OCI-M2 (cell line): ENCODE data around the gene CAMTA1.

ENCODE experiments used
- DNase-seq: peaks from one replicate; lab custom pipeline; 2025; ENCODE audit not compliant: unreplicated experiment; lab: John Stamatoyannopoulos, UW

CAMTA1 gene

DNA sequence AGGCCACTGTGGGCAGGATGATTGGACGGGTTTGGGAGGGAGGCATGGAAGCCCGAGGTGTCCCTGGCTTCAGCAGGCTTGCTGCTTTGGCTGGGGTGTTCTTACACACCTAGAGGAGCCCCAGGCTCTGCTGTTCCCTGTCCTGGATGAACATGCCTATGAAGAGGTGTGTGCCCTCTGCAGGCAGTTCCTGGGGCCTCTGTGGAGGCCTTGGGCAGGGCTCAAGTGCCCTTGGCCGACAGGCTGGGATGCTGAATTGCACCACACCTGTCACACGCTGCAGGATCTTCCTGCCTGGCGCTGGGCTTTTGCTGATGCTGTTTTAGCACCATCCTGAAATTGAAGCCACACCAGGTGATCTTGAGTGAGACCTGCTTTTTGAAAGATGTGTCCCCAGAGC lies 570.8 kb downstream of the CAMTA1 start:
- no peak for DNase-seq

DNA sequence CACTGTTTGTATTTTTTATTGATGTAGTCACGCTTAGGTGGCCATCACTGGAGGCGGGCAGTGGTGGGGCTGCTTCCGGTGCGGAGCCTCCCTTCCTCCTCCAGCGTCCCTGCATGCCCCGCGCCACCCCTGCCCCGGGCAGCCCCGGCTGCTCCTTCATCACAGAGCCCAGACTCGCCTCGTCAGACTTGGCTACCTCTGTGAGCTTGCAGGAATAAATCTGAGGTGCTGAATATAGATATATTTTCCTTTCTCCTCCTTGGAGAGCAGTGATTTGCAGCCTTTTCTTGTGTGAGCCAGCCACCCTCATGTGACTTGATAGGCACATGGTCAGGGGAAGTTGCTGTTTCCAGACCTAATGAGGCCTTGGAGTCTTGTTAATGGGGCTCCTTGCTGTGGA lies 573.2 kb downstream of the CAMTA1 start:
- no peak for DNase-seq

DNA sequence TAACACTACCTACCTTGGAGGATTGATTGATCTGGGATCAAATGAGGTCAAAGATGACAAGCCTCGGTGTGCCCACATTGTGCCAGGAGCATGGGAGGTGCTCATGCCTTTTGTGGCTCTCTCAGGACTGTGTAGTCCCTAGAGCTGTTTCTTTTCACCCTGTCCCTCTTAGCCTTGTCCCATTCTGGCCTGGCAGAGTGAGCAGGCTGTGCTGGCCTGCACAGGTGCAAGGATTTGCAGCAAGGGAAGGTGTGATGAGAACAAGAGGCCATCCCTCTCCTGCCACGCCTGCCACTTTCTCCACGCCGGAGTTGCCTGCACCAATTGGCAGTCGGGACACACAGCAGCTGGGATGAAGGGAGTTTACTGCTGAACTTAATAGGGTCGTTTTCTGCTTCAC lies 575.3 kb downstream of the CAMTA1 start:
- no peak for DNase-seq

DNA sequence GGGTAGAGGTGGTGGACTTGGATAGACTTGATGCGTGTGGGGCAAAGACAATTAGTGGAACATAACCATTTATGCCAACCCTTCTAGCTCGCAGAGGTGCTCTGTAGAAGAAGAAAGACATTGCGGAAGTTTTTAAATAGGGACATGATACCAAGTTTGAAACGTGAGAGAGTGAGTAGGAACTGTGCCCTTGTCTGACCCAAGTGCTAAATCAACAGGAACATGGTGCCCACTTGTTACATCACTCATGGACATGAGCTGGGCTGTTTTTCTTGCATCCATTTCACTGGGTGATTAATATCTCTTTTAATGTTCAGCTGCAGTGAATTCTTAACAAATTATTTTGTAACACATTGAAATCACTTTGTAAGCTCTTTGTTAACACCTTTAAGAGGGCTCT lies 577.7 kb downstream of the CAMTA1 start:
- DNase-seq = no peak

DNA sequence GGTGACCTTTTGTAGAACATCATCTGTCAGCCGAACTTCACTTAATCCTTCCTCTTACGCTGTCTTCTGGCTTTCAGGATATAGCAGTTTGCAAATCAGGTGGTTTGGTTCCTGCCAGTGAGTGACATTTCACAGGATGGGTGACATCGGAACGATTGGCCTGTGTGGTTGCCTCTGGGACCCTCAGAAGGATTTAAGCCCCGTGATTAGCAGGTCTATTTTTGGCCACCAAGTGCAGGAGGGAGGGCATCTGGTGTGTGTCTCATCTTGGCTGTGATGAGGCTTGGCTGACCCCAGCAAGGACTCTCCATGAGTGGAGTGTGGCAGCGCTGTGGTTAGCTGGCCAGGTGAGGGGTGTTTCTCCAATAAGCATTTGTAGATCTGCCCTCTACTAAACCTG lies 578.2 kb downstream of the CAMTA1 start:
- DNase-seq = no peak

DNA sequence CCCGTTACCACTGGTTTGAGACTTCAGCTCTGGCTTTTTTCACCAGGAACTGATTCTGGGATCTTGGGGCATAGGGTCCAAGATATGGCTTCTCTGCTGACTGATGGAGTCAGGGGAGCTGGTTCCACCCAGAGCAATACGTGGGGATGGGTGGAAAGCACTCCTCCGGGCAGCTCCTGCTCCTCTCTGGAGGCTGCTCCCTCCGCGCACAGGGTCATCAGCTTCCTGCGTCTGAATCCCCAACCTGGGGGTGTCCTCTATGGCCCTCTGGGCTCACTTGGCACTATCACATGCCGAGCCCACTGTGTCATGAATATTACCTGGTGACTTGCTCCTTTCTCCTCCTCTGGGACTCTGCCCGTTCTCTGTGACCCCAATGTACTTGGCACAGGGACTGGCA lies 580.5 kb downstream of the CAMTA1 start:
- DNase-seq = no peak

DNA sequence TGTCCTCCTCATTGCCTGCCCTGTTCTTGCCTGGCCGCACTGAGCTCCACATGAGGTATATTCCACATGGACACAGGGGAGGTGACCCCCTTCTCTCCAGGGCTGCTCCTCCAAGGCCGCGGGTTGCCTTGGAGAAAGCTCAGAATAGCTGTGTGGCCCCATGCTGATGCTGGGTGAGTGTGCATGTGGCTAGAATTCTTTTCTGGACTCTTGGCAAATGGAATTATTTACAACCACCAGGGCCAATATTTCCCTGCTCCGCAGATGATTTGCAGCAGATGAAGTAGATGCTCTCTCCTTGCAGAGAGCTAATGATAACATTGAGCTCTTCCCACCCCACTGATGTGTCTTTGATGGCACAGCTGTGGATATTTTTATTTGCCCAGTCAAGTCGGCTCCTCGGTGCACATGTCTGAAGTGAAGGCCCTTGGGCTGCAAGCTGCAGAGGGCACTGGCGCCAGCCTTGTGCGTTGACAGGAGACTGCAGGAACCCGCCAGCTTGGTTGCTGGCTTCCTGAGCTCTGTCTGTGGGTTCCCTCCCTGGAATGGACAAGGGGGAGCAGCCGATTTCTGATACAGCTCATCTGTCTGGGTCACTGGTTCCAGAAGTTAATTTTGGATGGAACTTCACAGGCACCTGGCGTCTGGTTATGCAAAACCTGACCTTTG lies 581.2 kb downstream of the CAMTA1 start:
- DNase-seq = no peak

DNA sequence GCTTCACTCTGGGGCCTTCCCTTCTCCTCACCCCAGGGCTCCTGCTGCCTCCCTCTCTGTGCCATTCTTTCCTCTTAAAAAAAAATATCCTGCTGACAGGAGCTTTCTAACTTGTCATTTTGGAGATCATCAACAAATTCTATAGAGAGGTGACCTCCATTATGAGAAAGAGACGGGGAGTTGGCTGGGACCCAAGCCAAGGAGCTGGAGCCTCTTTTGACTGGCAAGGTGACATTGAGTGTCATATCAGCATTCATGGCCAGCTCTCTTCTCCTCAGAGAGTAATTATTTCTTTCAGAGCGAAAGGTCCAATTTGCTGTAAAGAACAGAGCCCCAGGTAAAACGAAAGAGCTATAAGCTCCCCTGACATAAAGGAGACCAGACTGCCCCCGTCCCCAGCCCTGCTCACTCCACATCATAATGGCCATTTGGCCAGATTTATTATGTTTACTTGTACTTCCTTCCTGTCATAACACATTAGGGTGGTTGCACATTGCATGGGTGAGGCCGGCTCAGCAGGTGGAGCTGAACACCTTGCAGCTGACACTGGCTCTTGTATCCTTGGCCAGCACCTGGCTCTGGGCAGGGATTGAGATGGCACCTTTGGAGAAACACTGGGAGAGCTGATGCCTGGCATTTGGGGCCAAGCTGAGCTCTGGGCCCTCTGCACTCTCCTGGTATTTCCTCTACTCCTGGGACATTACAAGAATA lies 581.9 kb downstream of the CAMTA1 start:
- DNase-seq = no peak

DNA sequence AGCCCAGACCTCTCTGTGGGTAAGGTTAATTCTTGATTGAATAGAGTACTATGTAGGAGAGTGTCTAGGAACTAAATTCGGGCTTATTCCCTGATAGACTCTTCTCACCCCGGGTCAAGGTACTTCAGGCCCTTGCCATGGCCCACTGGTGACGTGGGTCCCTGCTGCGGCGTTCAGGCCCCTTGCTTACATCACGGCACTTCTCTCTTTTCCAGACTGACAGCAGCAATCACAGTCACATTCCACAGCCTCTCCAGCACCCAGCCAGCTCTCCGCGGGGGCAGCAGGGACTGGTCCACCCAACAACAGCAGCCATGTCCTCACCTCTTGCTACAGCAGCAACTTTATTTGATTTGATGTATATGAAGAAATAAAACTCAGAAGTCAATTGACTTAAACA lies 584.6 kb downstream of the CAMTA1 start:
- DNase-seq = no peak

DNA sequence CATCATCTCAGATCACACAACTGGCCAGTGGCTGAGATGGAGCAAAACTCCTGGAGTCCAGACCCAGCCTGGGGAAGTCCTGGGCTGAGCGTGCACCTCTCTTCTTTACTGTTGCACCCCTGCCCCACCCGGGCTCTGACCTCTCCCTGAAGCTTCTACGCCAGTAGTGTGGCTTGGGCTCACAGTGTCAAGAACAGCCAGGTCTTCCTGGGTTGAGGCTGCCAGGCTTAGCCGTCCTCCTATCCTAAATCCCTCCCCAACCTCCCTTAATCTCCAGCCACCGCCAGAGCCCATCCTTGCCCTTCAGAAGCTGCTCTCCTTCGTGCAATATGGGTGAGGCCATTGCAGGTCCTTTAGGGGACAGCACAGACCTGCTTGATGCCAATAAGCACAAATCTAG lies 586.7 kb downstream of the CAMTA1 start:
- DNase-seq = no peak

DNA sequence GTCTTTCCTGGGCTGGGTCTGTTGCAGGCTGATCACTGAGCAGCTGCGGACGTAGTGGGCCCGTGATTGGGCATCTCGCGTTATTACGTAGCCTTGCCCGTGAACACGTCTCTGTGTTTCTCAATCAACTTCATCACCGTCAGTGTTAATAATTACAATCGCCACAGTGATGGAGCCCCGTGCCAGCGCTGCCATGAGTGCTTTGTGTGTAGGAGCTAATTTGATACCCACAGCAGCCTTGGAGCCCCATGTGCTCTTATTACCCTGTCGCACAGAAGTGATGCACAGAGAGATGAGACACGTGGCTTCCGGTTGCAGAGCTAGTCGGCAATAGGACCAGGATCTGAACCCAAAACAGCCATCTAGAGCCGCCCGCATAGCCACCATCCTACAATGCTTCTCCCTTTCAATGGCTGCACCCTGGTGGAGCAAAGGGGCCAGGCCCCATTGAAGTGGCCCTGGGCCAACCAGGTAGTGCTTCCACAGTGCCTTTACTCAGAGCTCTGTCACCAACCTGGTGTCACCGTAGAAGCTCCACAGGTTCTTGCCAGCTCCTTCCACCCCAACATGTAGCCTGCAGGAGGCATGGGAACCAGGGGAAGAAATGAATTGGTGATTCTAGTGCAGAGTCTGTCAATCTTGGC lies 587.3 kb downstream of the CAMTA1 start:
- DNase-seq = no peak

DNA sequence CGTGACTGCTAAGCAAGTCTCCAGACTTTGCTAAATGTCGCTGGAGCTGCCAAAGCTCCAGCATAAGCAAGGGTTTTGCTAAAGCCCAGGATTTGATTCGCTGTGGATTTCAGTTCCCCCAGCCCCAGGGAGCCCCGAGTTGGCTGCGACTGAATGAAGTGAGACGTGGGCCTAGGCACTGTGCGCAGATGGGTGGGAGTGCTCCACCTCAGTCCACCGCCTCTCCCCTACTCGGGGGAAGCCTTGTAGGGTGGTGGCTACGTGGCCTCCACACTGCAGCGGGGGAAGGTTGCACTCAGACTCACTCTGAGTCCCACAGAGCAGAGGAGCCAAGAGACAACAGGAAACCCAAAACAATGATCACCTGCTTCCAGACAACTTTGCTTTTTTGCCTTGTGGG lies 588.0 kb downstream of the CAMTA1 start:
- no peak for DNase-seq

DNA sequence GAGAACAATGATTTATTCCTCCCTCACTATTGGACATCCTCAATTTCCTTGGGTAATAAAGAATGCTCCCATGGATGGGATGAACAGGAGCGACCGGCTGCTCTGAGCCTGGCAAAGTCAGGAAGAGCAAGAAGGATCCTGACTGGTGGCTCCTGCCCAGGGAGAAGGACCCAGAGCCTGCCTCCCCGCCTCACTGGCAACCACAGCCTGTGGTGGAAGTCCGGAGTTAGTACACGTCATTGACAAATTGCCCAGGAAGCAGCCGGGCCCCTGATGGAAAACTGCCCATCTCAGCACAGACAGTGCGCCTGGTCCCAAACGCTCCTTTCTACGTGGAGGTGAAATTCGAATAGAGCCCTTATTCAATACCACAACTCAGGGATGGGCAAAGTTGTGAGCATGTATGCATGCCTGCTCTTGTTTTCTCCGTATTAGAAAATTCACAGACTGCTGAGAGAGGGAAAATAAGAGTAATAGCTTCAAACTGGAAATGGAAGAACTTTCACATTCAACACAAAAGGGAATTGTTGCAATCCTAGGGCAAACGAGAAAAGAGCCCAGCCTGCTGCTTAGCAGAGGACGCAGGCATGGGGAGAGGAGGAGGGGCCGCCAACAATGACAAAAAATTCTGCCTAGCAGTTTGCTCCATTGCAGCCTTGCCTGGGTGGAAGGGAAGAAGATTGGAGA lies 588.8 kb downstream of the CAMTA1 start:
- DNase-seq = no peak

DNA sequence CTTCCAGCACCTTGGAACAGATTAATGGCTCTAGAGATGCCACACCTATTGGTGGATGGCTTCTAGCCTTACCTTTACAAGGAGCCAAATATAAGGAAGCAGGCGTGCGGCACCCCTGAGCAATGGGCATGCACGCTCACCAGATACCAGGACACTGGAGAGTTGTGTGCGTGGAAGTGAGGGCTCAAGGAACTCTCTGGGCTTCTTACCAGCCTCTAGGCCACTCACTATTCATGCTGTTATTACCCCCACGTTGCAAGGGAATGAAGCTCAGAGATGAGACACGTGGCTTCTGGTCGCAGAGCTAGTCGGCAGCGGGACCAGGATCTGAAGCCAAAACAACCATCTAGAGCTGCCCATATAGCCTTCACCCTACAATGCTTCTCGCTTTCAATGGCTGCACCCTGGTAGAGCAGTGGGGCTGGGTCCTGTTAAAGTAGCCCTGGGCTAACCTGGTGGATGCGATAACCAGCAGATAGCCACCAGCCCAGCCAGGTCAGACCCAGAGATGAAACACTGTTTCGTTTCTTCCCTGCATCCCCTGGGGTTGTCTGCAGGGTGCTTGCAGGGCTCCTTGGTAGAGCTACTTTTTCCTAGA lies 589.4 kb downstream of the CAMTA1 start:
- DNase-seq = no peak

DNA sequence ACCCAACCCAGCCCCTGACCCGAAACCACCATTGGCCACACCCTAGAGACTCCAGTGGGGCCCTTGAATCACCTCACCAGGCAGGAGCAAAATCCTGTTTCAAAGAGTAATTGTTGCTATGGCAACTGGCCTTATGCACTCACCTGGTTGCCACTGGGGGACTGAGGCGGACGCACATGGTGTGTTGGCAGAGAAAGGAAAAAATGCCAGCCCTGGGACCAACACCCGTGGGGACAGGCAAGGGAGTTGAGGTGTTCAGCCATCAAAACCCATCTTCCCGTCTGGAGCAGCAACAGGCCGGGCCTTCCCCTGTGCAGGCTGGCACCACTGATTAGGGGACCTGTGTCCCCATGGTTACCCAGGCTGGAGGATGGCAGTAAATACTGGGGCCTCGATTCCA lies 590.1 kb downstream of the CAMTA1 start:
- DNase-seq = no peak

DNA sequence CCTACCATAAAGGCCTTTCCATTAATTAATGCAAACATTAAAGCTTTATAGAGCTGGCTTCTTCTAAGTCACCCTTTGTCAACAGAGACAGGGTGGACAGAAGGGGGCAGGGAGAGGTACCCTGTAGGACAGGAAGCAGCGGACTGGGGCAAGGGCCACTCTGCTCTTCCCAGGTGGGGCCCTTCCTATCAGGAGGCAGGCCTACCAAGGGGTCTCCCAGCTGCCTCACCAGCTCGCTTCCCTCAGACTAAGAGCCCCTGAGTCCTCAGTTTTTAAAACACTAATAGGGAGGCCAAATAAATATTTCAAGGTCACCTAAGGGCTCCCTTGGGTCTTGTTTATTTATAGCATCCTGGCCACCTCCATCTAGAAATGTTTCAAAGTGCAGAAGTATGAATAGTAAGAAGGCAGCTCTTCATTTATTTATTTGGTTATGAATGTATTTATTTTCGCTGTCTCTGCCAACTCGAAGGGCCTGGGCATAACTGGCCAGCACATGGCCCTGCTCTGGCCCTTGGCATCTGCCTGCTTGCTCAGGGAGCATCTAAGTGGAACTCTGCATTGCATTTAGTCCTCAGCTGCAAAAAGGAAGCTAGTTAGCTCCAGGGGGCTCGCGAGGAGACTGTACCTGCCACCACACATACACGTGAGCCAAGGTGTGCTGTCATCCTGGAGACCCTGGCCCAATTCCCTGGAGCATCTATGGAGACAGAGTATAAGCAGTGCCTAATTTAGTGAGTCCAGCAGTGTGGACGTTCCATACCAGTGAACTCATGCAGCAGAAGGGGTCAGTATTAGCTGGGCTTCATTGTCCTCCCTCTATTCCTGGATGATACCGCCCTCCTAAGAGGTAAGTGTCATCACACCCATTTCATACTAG lies 590.8 kb downstream of the CAMTA1 start:
- no peak for DNase-seq

DNA sequence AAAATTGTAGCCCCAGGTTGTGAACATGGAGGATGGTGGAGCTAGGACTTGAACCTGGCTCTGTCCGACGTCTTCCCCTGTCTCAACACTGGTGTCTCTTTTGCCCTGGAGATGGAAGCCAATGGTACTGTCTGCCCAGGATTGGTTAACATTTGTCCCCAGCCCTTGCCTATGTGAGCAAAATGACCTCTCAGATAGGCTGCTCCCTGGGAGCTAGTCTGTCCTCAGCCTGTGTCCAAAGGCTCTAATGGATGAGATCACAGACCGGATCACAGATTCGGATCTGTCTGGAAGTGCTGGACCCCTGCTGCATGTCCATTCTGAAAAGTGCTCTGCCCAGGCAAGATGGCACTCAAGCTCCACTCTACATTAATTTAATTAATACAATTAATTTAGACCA lies 591.4 kb downstream of the CAMTA1 start:
- DNase-seq = no peak

DNA sequence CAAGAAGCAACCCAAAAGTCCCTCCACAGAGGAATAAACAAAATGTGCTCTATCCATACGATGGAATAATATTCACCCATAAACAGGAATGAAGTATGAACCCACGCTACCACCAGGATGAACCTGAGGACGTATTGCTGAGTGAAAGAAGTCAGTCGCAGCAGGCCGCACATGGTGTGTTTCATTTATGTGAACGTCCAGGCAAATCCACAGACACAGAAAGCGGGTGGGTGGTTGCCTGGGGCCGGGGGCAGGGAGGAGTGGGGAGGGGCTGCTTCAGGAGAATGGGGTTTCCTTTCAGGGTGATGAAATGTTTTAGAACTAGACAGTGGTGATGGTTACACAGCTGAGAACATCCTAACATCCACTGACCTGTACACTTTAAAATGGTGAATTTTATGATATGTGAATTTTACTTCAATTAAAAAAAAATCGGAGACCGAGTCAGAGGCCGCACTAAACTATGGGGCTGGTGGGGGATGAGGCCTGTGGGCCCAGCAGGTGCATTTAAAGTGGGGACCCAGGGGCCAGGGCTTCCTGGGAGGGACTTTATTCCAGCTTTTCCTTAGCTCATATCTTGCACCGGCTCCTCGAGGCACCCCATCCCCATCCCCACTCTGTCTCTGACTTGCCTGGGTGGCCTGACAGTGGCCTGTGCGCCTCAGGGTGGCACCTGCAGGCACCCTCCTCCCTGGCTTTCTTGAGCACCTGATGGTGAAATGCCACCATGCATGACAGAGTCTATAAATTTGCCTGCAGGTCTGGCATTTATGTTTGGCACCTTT lies 593.3 kb downstream of the CAMTA1 start:
- no peak for DNase-seq

DNA sequence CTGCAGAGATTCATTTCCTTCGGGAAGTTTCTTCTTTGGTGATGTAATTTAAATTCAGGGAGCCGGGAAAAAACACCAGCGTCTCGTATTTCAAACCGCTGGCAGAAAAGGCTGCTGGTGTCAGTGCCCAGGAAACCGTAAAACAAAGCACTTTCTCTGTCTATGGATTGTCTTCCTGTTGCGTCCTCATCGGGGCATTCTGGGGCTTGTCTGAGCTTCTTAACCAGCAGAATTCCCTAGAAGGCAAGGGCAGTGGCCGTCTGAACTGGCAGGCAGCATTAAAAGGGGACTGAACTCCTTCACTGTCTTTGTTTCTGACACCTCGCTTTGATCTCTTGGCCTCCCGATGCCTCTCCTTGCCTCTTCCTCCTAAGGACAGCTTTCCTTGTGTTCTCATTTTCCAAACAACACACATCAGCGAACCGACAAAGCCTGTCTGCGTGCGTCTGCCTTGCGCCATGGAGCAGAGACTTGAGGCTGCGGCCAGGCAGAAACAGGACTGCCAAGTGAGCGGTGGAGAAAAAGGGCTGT lies 594.3 kb downstream of the CAMTA1 start:
- DNase-seq = no peak
